ENCODE results near the gene PADI6. TPM values are rescaled to one million over a fixed set of nuclear protein-coding genes. Genes with fewer than 3 reads are reported as not detected.

Gene PADI6
- total and polyA plus RNA-seq, 9 of the 15 experiments (the other 6 are each of a cell fraction or from before 2014, with no cell fraction given), result not detected

DNA sequence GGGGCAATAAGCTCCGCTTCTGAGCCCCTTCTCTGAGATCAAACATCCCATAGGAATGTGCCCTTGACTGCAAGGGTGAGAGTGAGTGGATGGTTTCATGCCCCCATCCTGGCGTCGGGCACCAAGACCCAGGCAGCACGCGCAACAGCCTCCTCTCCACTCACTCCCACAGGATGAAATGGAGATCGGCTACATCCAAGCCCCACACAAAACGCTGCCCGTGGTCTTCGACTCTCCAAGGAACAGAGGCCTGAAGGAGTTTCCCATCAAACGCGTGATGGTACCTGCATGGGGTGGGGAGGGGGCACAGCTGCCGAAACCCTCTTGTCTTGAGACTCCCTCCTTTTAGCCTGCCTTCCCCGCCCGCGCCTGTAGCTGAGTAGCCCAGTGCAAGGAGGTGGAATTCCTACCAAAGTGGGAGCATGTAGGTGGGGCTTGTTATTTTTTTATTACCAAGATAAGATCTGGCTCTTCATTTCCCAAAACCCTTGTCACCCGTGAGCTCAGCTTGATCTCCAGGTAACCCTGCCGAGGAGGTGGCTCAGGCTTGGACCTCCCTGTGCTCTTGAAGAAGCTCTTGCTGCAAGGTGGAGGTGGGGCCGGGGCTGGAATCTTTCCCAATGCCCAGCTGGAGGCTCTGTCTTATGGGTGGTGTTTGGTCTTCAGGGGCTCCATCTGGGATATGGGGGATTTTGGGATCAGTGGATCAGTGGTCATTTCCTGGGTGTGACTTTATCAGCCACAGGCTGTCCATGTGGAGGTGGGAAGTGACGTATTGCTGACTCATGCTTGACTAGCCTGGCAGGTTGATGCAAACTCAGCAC, 24.0 kb upstream of the PADI6 start (continued):
- TF ChIP-seq SMAD1 (IDR thresholded peaks at IDR 0.05; ENCODE audit: low read depth, low read length, partially characterized antibody) (no peak), ETV5 (CRISPR knock-in tag; IDR thresholded peaks at IDR 0.05; ENCODE audit: low read depth) (peak; percentile 68; the same call in 1 of the 2 replicates), CBX1 (IDR thresholded peaks at IDR 0.05; ENCODE audit: low read depth) (no peak), ZNF232 (CRISPR knock-in tag; IDR thresholded peaks at IDR 0.05) (no peak), RBM15 (IDR thresholded peaks at IDR 0.05; ENCODE audit: insufficient read depth, low read length) (no peak), EP300 (IDR thresholded peaks at IDR 0.05; ENCODE audit: low read length) (peak; percentile 71), ZBED1 (IDR thresholded peaks at IDR 0.05) (no peak), FOXA1 (IDR thresholded peaks at IDR 0.05; ENCODE audit: borderline replicate concordance) (no peak), ZNF778 (CRISPR knock-in tag; IDR thresholded peaks at IDR 0.05) (no peak), ERF (CRISPR knock-in tag; IDR thresholded peaks at IDR 0.05) (no peak), L3MBTL2 (IDR thresholded peaks at IDR 0.05) (peak; percentile 74), NBN (IDR thresholded peaks at IDR 0.05; ENCODE audit: low read depth) (0 out of 2 replicates have a peak, but pooled peaks have one; percentile 48)
- TF ChIP-seq, protein P1, sequence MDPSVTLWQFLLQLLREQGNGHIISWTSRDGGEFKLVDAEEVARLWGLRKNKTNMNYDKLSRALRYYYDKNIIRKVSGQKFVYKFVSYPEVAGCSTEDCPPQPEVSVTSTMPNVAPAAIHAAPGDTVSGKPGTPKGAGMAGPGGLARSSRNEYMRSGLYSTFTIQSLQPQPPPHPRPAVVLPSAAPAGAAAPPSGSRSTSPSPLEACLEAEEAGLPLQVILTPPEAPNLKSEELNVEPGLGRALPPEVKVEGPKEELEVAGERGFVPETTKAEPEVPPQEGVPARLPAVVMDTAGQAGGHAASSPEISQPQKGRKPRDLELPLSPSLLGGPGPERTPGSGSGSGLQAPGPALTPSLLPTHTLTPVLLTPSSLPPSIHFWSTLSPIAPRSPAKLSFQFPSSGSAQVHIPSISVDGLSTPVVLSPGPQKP (CRISPR knock-in tag; IDR thresholded peaks at IDR 0.05), result no peak
- TF ChIP-seq, protein P2, sequence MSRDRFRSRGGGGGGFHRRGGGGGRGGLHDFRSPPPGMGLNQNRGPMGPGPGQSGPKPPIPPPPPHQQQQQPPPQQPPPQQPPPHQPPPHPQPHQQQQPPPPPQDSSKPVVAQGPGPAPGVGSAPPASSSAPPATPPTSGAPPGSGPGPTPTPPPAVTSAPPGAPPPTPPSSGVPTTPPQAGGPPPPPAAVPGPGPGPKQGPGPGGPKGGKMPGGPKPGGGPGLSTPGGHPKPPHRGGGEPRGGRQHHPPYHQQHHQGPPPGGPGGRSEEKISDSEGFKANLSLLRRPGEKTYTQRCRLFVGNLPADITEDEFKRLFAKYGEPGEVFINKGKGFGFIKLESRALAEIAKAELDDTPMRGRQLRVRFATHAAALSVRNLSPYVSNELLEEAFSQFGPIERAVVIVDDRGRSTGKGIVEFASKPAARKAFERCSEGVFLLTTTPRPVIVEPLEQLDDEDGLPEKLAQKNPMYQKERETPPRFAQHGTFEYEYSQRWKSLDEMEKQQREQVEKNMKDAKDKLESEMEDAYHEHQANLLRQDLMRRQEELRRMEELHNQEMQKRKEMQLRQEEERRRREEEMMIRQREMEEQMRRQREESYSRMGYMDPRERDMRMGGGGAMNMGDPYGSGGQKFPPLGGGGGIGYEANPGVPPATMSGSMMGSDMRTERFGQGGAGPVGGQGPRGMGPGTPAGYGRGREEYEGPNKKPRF (IDR thresholded peaks at IDR 0.05; ENCODE audit: low read depth, low read length), result no peak
- TF ChIP-seq, protein P3, sequence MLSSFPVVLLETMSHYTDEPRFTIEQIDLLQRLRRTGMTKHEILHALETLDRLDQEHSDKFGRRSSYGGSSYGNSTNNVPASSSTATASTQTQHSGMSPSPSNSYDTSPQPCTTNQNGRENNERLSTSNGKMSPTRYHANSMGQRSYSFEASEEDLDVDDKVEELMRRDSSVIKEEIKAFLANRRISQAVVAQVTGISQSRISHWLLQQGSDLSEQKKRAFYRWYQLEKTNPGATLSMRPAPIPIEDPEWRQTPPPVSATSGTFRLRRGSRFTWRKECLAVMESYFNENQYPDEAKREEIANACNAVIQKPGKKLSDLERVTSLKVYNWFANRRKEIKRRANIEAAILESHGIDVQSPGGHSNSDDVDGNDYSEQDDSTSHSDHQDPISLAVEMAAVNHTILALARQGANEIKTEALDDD (IDR thresholded peaks at IDR 0.05), result no peak
- TF ChIP-seq, protein P4, sequence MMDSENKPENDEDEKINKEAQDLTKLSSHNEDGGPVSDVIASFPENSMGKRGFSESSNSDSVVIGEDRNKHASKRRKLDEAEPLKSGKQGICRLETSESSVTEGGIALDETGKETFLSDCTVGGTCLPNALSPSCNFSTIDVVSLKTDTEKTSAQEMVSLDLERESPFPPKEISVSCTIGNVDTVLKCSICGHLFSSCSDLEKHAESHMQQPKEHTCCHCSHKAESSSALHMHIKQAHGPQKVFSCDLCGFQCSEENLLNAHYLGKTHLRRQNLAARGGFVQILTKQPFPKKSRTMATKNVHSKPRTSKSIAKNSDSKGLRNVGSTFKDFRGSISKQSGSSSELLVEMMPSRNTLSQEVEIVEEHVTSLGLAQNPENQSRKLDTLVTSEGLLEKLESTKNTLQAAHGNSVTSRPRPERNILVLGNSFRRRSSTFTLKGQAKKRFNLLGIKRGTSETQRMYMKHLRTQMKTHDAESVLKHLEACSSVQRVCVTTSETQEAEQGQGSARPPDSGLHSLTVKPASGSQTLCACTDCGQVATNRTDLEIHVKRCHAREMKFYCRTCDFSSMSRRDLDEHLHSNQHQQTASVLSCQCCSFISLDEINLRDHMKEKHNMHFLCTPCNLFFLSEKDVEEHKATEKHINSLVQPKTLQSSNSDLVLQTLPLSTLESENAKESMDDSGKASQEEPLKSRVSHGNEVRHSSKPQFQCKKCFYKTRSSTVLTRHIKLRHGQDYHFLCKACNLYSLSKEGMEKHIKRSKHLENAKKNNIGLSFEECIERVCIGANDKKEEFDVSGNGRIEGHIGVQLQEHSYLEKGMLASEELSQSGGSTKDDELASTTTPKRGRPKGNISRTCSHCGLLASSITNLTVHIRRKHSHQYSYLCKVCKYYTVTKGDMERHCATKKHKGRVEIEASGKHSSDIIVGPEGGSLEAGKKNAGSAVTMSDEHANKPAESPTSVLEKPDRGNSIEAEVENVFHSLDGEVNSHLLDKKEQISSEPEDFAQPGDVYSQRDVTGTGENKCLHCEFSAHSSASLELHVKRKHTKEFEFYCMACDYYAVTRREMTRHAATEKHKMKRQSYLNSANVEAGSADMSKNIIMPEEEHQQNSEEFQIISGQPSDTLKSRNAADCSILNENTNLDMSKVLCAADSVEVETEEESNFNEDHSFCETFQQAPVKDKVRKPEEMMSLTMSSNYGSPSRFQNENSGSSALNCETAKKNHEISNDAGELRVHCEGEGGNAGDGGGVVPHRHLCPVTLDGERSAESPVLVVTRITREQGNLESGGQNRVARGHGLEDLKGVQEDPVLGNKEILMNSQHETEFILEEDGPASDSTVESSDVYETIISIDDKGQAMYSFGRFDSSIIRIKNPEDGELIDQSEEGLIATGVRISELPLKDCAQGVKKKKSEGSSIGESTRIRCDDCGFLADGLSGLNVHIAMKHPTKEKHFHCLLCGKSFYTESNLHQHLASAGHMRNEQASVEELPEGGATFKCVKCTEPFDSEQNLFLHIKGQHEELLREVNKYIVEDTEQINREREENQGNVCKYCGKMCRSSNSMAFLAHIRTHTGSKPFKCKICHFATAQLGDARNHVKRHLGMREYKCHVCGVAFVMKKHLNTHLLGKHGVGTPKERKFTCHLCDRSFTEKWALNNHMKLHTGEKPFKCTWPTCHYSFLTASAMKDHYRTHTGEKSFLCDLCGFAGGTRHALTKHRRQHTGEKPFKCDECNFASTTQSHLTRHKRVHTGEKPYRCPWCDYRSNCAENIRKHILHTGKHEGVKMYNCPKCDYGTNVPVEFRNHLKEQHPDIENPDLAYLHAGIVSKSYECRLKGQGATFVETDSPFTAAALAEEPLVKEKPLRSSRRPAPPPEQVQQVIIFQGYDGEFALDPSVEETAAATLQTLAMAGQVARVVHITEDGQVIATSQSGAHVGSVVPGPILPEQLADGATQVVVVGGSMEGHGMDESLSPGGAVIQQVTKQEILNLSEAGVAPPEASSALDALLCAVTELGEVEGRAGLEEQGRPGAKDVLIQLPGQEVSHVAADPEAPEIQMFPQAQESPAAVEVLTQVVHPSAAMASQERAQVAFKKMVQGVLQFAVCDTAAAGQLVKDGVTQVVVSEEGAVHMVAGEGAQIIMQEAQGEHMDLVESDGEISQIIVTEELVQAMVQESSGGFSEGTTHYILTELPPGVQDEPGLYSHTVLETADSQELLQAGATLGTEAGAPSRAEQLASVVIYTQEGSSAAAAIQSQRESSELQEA (IDR thresholded peaks at IDR 0.05; ENCODE audit: low read depth), result no peak
